Bronchial epithelial cell (primary cell): ENCODE measurements around the gene SART1. TPM values are rescaled to one million over a fixed set of nuclear protein-coding genes. Genes with fewer than 3 reads are reported as not detected.

Experiments
- DNase-seq: peaks from one replicate; pipeline ENCODE4 v3.0.0-alpha.2; 2010; ENCODE audit warnings: low read depth
- FAIRE-seq: peaks from 2 replicates; lab custom pipeline; 2011; peaks lifted over from hg19 to GRCh38; lab: Jason Lieb, UNC
- H3K27me3 ChIP-seq: 2 replicates; pipeline ENCODE4 v1.5.1; 2011; ENCODE audit warnings: low read length; ENCODE audit not compliant: control insufficient read depth, insufficient read depth
- H3K36me3 ChIP-seq: 2 replicates; pipeline ENCODE4 v1.5.1; 2011; ENCODE audit warnings: low read length; ENCODE audit not compliant: control insufficient read depth, insufficient read depth
- H3K4me3 ChIP-seq: 2 replicates; pipeline ENCODE4 v1.5.1; 2011; ENCODE audit warnings: mild to moderate bottlenecking, low read depth, low read length, control low read depth
- CTCF ChIP-seq: IDR thresholded peaks from 2 replicates; pipeline ENCODE4 v1.5.1; 2011; ENCODE audit warnings: mild to moderate bottlenecking, moderate library complexity, low read length, control low read depth, inconsistent platforms; ENCODE audit not compliant: insufficient read depth, severe bottlenecking
- total RNA-seq: library from RNA; depleted of rRNA; stranded (reverse); fragments of >200 nt; gene quantifications from 2 replicates; pipeline ENCODE4 v1.2.1, GENCODE V29; 2014

The SART1 gene
- total RNA-seq, 1 donor from 2014 or later = 32.4 TPM

DNA sequence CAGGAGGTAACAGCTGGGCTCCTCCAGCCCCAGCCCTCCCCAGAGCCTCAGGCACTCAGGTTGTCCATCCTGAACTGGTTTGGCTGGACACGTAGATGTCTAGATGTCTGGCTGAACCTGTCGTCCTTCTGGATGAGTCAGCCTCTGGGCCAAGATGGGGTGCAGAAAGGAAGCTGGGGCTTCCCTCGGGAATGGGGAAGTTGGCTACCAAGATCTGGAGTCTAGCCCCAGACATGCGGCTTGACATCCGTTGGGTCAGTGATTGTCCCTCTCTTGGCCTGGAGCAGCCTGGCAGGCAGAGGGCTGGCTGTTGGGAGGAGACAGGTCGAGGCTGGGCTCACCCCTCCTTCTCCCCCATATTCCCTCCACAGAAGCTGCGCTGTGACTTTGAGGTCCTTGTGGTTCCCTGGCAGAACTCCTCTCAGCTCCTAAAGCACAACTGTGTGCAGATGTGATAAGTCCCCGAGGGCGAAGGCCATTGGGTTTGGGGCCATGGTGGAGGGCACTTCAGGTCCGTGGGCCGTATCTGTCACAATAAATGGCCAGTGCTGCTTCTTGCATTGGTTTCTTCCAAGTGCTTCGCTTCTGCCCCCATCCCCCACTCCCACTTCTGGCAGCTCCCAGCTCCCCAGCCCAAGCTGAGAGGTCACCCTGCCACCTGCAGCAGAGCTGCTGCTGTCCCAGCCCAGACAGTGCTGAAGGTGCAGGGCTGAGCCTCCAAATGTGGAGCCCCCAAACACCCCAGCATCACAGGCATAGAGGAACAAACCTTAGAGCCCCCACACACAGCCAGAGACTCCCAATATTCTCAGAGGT lies 51.6 kb downstream of the SART1 start:
- FAIRE-seq (peak; percentile 84), DNase-seq (peak; percentile 71)
- Histone ChIP-seq H3K27me3 (no peaks in the 10 kb centered on the region), H3K36me3 (no peaks in the 10 kb centered on the region), H3K4me3 (no peak overlapping the region)
- no peak for TF ChIP-seq CTCF

- Histone ChIP-seq H3K27me3 (no peaks in the 10 kb centered on the region), H3K36me3 (no peaks in the 10 kb centered on the region), H3K4me3 (no peak overlapping the region)
- DNase-seq (no peak), FAIRE-seq (no peak)
- TF ChIP-seq CTCF = no peak
Measured at GRCh38 chr11:66013762-66014100, 52.2 kb downstream of the SART1 start.

DNA sequence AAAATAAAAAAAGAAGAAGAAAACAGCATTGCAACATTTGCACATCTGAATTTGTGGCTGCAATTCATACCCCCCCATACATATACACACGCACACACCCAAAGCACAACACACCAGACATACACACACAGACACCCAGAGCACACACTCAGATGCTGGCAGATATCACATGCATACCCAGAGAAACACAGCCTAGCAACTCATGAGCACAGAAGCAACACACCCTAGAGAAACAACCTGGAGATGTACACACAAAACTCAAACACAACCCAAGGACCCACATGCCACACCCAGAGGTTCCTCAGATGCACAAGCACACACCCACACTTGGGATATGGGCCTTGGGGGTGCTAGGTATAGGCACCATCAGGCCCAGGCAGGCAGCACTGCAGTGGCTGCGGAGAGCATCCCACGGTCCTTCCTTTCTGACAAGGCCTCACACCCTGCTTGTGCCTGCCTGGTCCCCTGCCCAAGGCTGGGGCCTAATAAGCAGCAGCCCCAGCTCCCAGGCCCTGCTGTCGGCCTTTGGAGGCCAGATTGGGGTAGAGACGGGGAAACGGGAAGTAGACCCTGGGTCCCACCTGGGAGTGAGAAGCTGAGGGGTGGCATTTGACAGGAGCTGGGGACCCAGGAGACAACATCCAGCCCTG lies 53.4 kb downstream of the SART1 start:
- no peak for TF ChIP-seq CTCF
- Histone ChIP-seq H3K4me3 (no peak overlapping the region), H3K27me3 (no peaks in the 10 kb centered on the region), H3K36me3 (no peaks in the 10 kb centered on the region)
- no peak for DNase-seq
- FAIRE-seq = no peak

DNA sequence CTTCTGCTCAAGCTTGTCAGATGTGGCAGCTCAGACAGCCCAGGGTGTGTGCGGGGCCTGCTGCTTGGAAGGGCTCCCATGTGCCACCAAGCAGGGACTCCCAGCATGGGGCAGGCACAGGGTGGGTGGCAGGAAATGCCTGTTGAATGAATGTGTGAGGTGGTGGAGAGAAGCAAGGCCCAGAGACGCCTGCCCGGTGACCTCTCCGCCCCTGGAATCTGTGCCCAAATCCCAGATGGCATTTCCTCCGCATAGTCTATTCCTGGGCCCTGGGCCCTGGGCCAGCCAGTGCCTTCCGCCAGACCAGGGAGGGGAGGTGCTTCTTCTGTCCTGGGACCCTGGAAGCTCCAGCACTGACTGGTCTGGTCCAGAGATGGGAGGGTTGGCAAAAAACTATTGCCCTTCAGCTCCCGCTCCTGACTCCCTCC lies 53.9 kb downstream of the SART1 start:
- no peak overlapping the region for H3K4me3 ChIP-seq
- no peaks in the 10 kb centered on the region for H3K36me3 ChIP-seq
- TF ChIP-seq CTCF = no peak
- no peaks in the 10 kb centered on the region for H3K27me3 ChIP-seq
- FAIRE-seq (no peak), DNase-seq (peak; percentile 7)

- no peak for TF ChIP-seq CTCF
- no peak for FAIRE-seq
Measured at GRCh38 chr11:66015936-66016792, 54.6 kb downstream of the SART1 start.

More at GRCh38 chr11:66015936-66016792, 54.6 kb downstream of the SART1 start:
- Histone ChIP-seq H3K4me3 (no peak overlapping the region), H3K27me3 (no peaks in the 10 kb centered on the region), H3K36me3 (no peaks in the 10 kb centered on the region)
- no peak for DNase-seq
